Body of pancreas (tissue), 4 donors: ENCODE data around the gene LY6G5C.

Source experiments
- CTCF ChIP-seq, 7 experiments: fragments of 450-650 bp in 4 of 7; fragments of 200-600 bp in 3 of 7; sonication (generic) in 3 of 7; IDR thresholded peaks; one replicate each; pipeline ENCODE4 v1.5.1; 2016 to 2019; ENCODE audit warnings: antibody characterized with exemption in 7 of 7
- POLR2A ChIP-seq, 3 donors: fragments of 450-650 bp; IDR thresholded peaks; one replicate each; pipeline ENCODE4 v1.6.1; 2016; ENCODE audit warnings: antibody characterized with exemption in 3 of 3, mild to moderate bottlenecking in 2 of 3

- TF ChIP-seq CTCF (IDR thresholded peaks at IDR 0.05) (peak; percentile 34 to 87 (median 81)), POLR2A (IDR thresholded peaks at IDR 0.05) (peak in 2 of 3 donors; percentile 38 to 48)
These were observed at the start of gene LY6G5C for GRCh38 chr6:31680226-31681134.
